Limb (tissue), 2 donors: ENCODE measurements around the gene HES4.

Experiments used
- DNase-seq, 2 donors: peaks; one replicate each; pipeline ENCODE4 v3.0.0-alpha.2; 2016; ENCODE audit errors: extremely low spot score in 2 of 2

Gene HES4

DNA sequence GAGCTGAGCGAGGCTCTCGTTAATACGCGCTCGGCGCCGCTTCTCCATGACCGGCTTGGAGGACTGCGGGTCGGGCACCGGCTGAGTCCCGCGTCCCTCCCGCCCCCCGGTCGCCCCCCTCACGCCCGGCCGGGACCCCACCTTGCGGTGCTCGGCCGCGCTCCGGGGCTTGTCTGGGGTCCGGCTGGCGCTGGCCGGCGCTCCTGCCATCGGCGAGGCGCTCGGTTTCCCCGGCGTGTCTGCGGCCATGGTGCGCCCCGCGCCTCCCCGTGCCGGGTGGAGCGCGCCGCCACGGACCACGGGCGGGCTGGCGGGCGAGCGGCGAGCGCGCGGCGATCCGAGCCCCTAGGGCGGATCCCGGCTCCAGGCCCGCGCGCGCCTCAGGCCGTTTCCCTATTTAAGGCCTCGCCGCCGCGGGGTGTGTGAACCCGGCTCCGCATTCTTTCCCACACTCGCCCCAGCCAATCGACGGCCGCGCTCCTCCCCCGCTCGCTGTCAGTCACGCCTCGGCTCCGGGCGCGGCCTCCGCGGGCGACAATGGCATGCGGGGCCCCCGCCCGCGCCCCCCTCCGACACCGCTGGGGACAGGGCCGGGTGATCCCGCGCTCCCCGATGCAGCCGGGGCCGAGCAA lies at the start of gene HES4:
Gene HES4 (minus strand): TSS at position 373 of the 632 bp plus-strand sequence. CDS start 124 bp downstream, at position 249.
- peak; percentile 90 to 94 for DNase-seq

- no peak for DNase-seq
Measured at GRCh38 chr1:1048765-1049164, 48.9 kb upstream of the HES4 start.

DNA sequence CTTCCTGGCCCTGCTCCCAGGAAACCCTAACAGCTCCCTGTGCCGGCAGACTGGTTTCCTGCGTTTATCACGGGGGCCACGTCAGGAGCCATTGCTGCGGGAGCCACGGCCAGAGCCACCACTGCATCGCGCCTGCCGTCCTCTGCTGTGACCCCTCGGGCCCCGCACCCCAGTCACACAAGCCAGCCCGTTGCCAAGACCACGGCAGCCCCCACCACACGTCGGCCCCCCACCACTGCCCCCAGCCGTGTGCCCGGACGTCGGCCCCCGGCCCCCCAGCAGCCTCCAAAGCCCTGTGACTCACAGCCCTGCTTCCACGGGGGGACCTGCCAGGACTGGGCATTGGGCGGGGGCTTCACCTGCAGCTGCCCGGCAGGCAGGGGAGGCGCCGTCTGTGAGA lies 48.1 kb upstream of the HES4 start:
- DNase-seq, result no peak

DNA sequence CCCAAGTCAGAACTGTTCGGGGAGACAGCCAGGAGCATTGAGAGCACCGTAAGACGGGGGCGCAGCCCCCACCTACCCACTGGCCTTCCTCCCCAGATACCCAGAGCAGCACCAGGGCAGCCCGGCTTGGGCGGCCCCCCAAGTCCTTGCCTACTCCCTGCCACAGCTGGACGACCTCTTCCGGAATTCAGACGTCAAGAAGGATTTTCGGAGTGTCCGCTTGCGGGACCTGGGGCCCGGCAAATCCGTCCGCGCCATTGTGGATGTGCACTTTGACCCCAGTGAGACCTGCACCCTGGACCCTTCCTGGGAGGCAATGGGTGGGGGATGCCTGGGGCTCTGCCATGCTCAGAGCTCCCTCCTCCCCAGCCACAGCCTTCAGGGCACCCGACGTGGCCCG lies 47.5 kb upstream of the HES4 start:
- no peak for DNase-seq

DNA sequence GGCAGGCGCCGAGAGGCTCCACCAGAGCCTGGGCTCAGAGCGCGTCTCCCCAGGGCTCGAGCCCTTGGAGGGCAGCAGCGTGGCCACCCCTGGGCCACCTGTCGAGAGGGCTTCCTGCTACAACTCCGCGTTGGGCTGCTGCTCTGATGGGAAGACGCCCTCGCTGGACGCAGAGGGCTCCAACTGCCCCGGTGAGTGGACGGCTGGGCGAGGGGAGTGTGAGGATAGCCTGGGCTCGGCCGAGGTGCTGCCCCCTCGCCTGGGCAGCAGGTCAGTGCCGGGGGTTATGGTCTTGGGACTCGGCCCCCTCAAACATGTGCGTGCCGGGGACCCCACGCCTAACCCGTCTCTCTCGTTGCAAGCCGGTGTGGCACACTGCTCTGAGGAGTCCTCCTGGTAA lies 46.9 kb upstream of the HES4 start:
- no peak for DNase-seq

DNA sequence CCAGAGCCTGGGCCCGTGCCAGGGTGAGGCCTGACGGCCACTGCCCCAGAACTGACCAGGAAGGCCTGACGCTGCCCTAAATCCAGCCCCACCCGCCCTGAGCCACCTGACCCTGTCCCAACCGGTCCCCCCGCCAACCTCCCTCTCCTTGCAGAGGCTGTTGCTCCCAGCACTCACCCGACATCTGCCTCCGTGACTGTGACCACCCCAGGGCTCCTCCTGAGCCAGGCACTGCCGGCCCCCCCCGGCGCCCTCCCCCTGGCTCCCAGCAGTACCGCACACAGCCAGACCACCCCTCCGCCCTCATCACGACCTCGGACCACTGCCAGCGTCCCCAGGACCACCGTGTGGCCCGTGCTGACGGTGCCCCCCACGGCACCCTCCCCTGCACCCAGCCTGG lies 46.3 kb upstream of the HES4 start:
- DNase-seq, result no peak

- no peak for DNase-seq
Measured at GRCh38 chr1:1045129-1045528, 45.2 kb upstream of the HES4 start.

- DNase-seq, result no peak
Measured at GRCh38 chr1:1044455-1045078, 44.7 kb upstream of the HES4 start.

- no peak for DNase-seq
Measured at GRCh38 chr1:1043921-1044320, 44.0 kb upstream of the HES4 start.

DNA sequence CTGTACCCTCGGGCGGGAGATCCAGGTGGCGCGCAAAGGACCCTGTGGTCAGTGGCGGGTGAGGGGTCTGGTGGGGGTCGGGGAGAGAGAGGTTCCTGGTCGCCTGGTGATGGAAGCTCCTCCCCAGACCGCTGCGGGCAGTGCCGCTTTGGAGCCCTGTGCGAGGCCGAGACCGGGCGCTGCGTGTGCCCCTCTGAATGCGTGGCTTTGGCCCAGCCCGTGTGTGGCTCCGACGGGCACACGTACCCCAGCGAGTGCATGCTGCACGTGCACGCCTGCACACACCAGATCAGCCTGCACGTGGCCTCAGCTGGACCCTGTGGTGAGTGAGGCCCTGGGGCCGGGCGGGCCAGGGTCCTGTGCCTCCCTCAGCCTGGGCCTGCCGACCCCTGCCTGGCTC lies 43.5 kb upstream of the HES4 start:
- no peak for DNase-seq

GRCh38 chr1:1042835-1043234 lies 42.9 kb upstream of the HES4 start:
- no peak for DNase-seq

DNA sequence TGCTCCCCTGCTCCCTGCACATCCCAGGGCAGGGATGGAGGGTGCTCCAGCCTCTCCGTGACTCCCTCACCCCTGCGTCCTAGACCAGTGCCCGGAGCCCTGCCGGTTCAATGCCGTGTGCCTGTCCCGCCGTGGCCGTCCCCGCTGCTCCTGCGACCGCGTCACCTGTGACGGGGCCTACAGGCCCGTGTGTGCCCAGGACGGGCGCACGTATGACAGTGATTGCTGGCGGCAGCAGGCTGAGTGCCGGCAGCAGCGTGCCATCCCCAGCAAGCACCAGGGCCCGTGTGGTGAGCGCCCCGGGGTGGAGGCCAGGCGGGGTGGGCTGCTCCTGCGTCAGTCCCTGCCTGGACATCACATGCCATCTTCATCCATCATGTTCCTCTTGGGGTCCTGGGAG lies 42.0 kb upstream of the HES4 start:
- no peak for DNase-seq

DNA sequence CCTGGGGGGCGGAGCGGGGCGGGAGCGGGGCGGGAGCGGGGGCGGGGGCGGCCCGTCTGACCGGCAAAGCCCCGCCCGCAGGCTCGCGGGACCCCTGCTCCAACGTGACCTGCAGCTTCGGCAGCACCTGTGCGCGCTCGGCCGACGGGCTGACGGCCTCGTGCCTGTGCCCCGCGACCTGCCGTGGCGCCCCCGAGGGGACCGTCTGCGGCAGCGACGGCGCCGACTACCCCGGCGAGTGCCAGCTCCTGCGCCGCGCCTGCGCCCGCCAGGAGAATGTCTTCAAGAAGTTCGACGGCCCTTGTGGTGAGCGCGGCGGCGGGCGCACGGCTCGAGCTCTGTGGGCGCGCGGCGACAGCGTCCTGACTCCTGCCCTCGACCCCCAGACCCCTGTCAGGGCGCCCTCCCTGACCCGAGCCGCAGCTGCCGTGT lies 41.2 kb upstream of the HES4 start:
- no peak for DNase-seq

- DNase-seq, result peak; percentile 75 to 91
Measured at GRCh38 chr1:1040004-1040991, 40.4 kb upstream of the HES4 start.

DNA sequence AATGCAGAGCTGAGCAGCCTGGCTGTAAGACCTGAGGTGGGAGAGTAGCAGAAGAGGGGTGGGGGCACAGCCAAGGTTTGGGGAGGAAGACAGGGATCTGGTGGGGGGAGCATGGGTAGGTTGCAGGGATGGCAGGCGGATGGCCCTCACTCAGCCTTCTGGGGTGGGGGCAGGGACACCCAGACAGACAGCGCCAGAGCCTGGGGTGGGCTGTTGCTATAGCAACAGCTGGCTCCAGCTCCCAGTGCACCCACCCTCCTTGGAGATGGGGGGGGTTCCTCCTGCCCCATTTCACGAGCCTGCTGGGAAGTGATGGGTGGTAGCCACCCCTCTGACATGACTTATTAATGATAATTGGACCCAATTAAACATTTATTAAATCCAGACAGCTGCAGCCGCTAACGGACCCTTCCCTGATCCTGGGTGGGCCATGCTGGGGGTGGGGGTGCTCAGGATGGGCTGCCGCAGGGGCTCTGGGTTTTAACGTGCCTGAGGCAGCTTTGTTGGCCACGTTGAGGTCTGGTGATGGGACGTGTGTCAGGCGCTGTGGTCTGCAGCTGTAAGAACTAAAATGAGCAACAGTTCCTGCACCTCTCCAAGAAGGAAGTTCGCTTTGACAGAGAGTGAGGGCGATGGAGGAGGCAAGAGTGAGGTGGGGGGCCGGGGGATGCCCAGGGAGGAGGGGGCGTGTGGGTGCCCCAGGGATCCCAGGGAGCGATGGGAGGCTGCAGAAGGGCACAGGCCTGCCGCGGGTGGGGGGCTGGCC lies 39.4 kb upstream of the HES4 start:
- no peak for DNase-seq

- DNase-seq, result no peak
Measured at GRCh38 chr1:1038694-1039093, 38.8 kb upstream of the HES4 start.

DNA sequence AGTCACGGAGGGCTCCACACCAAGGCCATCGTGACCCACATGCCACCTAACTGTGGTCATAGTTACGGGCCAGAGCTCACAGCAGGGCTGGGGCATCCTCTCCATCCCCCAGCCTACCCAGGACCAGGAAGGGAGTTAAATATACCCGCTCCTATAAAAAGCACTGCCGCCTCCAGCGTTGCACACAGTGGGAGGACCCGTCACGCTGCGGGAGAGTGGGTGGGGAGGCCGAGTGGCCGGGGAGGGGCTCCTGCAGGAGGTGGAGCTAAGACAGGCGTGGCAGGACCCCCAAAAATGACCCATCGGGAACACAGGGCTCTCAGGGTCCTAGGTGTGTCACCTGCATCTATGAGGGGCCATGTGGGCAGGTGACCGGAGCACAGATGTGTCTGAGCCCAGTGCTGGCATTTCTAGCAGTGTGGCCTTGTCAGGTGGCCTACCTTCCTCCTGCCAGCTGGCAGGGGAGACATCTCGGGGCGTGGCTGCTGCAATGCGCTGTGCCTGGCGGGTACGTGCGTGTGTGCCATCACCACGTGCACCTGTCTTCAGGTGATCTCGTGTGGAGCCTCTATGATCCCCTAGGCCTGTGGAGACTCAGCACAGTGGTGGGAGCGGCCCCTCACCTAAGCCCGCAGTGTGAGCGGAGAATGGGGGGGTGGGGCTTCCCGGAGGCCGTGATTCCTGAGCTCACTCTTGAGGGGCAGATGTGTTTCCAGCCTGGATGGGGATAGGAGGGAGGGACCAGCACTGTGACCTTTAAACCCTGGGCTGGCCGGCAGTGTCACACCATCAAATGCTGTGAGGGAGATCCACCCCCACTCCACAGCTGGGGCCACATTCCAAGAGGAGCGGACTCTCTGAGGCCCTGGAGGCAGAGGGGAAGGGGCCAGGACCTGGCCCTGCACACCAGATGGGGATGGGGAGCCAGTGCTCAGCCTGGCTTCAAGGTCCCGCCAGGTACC lies 37.8 kb upstream of the HES4 start:
- no peak for DNase-seq

DNA sequence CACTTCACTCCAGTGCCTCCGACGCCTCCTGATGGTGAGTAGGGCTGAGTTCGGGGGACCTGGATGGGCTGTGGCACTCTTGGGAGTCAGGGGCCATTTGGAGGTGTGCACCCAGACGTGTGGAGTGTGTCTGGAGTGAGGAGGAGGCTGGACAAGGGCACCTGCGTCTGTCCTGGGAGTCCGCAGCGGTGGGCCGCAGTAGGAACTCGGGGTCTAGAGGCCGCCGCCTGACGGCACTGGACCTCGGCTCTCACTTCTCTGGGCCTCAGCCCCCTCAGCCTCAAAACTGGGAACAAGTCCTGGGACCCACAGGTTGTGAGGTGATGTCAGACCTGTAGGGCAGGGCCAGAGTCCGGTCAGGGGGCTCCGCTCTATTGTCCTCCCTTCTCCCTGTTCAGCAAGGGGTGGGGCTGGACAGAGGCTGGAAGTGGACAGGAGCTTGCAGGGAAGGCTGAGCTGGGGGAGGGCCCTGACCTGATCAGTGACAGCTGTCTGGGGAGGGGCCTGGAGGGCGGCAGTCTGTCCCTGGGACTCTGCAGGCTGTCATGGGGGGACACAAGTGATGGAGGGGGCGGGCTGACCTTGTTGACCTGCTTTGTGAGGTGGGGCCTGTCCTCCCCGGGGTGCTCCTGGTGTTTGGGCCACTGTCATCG lies 35.5 kb upstream of the HES4 start:
- DNase-seq, result no peak

DNA sequence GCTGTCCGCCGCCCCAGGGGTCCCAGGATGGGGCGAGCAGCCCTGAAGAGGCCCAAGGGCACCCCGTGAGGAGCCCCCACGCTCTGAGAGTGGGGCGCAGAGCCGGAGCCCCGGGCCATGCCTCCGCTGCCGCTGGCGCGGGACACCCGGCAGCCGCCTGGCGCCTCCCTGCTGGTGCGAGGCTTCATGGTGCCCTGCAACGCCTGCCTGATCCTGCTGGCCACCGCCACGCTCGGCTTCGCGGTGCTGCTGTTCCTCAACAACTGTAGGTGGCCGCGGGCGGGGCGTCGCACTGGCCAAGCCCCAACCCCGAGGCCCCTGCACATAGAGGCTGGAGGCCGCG lies 34.5 kb upstream of the HES4 start:
- no peak for DNase-seq
